Skeletal muscle tissue (tissue), 4 donors: ENCODE results near the gene RNASE7. TPM values are rescaled to one million over a fixed set of nuclear protein-coding genes. Genes with fewer than 3 reads are reported as not detected.
A peak's percentile ranks its signal among the peaks of the same experiment; 100 is the strongest.

Experiments
- H3K27ac ChIP-seq: one replicate; pipeline ENCODE4 v1.7.0; 2013; ENCODE audit warnings: mild to moderate bottlenecking, low read depth, low read length, inconsistent platforms
- H3K27me3 ChIP-seq, 3 donors: one replicate each; pipeline ENCODE4 v1.7.0; 2013; ENCODE audit warnings: low read length in 3 of 3; ENCODE audit not compliant: control insufficient read depth in 3 of 3, insufficient read depth in 3 of 3
- H3K36me3 ChIP-seq, 3 donors: one replicate each; pipeline ENCODE4 v1.7.0; 2013; ENCODE audit warnings: low read length in 3 of 3; ENCODE audit not compliant: control insufficient read depth in 3 of 3, insufficient read depth in 3 of 3
- H3K4me1 ChIP-seq, 3 donors: one replicate each; pipeline ENCODE4 v1.7.0; 2013; ENCODE audit warnings: low read length in 3 of 3, mild to moderate bottlenecking in 3 of 3; ENCODE audit not compliant: control insufficient read depth in 3 of 3, insufficient read depth in 3 of 3
- H3K4me3 ChIP-seq, 3 donors: one replicate each; pipeline ENCODE4 v1.7.0; 2013; ENCODE audit warnings: low read length in 3 of 3
- H3K9ac ChIP-seq, 3 donors: one replicate each; pipeline ENCODE4 v1.7.0; 2013; ENCODE audit warnings: low read length in 3 of 3, mild to moderate bottlenecking in 3 of 3, moderate library complexity in 2 of 3, low read depth in 1 of 3
- H3K9me3 ChIP-seq, 3 donors: one replicate each; pipeline ENCODE4 v1.7.0; 2013; ENCODE audit warnings: low read length in 3 of 3; ENCODE audit not compliant: control insufficient read depth in 3 of 3
- total RNA-seq: library from RNA; depleted of rRNA; stranded (reverse); fragments of >200 nt; gene quantifications from one replicate; pipeline ENCODE4 v1.2.3, GENCODE V29; 2014
- donor health status: Osteomylitis.

RNASE7 gene
- total RNA-seq, 1 donor from 2014 or later, result not detected

DNA sequence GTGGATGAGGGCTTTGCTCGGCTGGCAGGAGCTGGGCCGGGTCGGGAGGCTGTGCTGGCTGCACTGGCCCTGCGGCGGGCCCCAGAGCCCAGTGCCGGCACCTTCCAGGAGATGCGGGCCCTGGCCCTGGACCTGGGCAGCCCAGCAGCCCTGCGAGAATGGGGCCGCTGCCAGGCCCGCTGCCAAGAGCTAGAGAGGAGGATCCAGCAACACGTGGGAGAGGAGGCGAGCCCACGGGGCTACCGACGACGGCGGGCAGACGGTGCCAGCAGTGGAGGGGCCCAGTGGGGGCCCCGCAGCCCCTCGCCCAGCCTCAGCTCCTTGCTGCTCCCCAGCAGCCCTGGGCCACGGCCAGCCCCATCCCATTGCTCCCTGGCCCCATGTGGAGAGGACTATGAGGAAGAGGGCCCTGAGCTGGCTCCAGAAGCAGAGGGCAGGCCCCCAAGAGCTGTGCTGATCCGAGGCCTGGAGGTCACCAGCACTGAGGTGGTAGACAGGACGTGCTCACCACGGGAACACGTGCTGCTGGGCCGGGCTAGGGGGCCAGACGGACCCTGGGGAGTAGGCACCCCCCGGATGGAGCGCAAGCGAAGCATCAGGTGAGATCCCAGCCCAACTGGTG lies 39.5 kb downstream of the RNASE7 start:
- Histone ChIP-seq H3K36me3 (peaks cover 75 to 90% (median 86%) of the 10 kb centered on the region in 3 donors), H3K4me3 (no peak overlapping the region), H3K27ac (no peak overlapping the region), H3K9me3 (no peaks in the 10 kb centered on the region), H3K4me1 (no peaks in the 10 kb centered on the region), H3K27me3 (no peaks in the 10 kb centered on the region), H3K9ac (no peak overlapping the region)

GRCh38 chr14:21083565-21084325 lies 41.6 kb downstream of the RNASE7 start:
- Histone ChIP-seq H3K9ac (no peak overlapping the region), H3K27ac (no peak overlapping the region), H3K36me3 (peaks cover 70 to 84% (median 74%) of the 10 kb centered on the region in 3 donors), H3K4me3 (no peak overlapping the region), H3K9me3 (no peaks in the 10 kb centered on the region), H3K27me3 (no peaks in the 10 kb centered on the region), H3K4me1 (no peaks in the 10 kb centered on the region)

DNA sequence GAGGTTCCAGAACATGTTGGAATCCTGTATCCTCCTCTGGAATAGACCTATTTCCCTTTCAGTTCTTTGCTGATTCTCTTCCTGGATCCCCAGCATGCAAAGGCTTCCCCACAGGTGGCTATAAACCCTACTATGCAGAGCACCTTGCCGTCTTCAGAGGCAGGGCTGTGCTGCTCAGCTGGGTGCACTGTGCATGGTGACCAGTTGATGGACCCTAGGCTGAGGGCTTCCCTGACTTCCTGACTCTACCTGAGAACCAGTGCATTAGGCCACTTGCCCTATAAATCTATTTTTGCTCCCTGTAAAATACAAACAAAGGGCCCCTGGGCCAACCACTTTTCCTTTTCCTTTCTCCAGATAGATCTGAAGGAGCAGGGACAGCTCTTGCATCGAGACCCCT lies 42.2 kb downstream of the RNASE7 start:
- Histone ChIP-seq H3K4me3 (no peak overlapping the region), H3K36me3 (peaks cover 67 to 83% (median 74%) of the 10 kb centered on the region in 3 donors), H3K4me1 (no peaks in the 10 kb centered on the region), H3K9ac (no peak overlapping the region), H3K9me3 (no peaks in the 10 kb centered on the region), H3K27me3 (no peaks in the 10 kb centered on the region), H3K27ac (no peak overlapping the region)

DNA sequence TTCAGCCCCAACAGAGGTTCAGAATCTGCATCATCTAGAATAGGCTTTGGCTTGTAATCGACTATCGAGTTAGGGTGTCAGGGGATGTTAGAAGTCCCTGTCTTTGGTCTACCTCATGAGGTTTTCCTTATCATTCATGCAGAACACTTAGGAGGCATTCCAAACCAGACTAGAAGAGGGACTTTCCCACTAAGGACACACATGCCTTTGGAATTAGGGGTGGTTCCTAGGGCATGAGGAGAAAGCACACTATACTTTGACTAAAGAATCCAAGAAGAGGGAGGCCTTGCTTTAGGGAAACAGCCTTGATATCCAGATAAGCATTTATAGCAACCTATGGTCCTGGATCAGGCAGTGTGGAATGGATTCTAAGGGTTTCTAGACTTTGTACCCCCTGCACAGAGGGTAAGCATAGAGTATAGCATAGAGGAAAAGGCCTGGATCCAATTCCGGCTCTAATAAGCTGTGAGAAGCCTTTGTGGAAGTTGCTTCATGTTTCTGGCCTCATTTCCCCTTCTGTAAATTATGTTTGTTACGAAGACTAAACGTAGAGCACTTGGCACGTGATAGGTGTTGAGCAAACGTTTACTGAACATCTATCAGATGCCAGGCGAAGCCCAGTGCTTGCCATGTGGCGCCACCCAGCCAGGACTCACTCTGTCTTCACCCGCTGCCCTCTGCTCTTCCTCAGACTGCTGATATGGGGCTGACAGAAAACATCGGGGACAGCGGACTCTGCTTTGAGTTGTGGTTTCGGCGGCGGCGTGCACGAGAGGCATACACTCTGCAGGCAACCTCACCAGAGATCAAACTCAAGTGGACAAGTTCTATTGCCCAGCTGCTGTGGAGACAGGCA lies 43.1 kb downstream of the RNASE7 start:
- no peaks in the 10 kb centered on the region for H3K27me3 ChIP-seq
- H3K27ac ChIP-seq, result no peak overlapping the region
- peaks cover 61 to 80% (median 71%) of the 10 kb centered on the region in 3 donors for H3K36me3 ChIP-seq
- no peak overlapping the region for H3K4me3 ChIP-seq
- H3K9me3 ChIP-seq, result no peaks in the 10 kb centered on the region
- H3K9ac ChIP-seq, result peak overlapping the region in 1 of 3 donors; percentile 8
- H3K4me1 ChIP-seq, result no peaks in the 10 kb centered on the region

GRCh38 chr14:21086908-21087293 lies 44.7 kb downstream of the RNASE7 start:
- H3K9ac ChIP-seq, result no peak overlapping the region
- no peak overlapping the region for H3K27ac ChIP-seq
- no peaks in the 10 kb centered on the region for H3K4me1 ChIP-seq
- H3K36me3 ChIP-seq, result peaks cover 55 to 76% (median 62%) of the 10 kb centered on the region in 3 donors
- no peak overlapping the region for H3K4me3 ChIP-seq
- H3K27me3 ChIP-seq, result no peaks in the 10 kb centered on the region
- no peaks in the 10 kb centered on the region for H3K9me3 ChIP-seq

DNA sequence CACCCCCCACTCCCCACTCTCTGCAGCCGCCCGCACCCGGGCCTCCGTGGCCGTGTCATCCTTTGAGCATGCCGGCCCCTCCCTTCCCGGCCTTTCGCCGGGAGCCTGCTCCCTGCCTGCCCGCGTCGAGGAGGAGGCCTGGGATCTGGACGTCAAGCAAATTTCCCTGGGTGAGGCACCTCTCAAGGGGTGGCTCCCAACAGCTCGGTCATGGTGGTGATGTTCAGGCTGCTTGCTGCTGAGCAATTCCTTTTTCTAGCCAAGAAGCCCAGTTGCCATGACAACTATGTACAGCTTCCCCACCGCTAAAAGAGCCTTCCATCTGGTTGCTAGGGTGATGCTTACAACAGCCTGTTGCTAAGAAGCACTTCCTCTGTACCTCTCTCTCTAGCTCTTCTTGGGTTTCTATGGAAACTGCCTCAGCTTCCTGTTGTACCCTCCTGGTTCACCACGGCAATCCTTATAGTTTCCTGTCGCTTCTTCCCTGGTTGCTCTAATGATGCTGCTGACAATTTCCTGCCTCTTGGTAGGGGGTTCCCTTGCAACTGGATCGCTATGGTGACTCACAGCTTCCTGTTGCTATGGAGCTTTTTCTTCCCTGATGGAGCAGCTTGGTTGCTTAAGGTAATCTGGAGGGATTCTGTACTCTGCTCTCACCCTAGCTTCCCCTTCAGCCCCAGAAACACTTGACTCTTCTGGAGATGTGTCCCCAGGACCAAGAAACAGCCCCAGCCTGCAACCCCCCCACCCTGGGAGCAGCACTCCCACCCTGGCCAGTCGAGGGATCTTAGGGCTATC lies 45.3 kb downstream of the RNASE7 start:
- Histone ChIP-seq H3K27ac (no peak overlapping the region), H3K9ac (no peak overlapping the region), H3K4me1 (peaks cover 0 to 4% (median 0%) of the 10 kb centered on the region in 3 donors), H3K27me3 (no peaks in the 10 kb centered on the region), H3K9me3 (no peaks in the 10 kb centered on the region), H3K36me3 (peaks cover 52 to 70% (median 56%) of the 10 kb centered on the region in 3 donors), H3K4me3 (no peak overlapping the region)

GRCh38 chr14:21088687-21089086 lies 46.5 kb downstream of the RNASE7 start:
- Histone ChIP-seq H3K4me3 (no peak overlapping the region), H3K9me3 (no peaks in the 10 kb centered on the region), H3K36me3 (peaks cover 50 to 66% (median 50%) of the 10 kb centered on the region in 3 donors), H3K4me1 (peaks cover 0 to 6% (median 0%) of the 10 kb centered on the region in 3 donors), H3K27me3 (no peaks in the 10 kb centered on the region), H3K9ac (no peak overlapping the region), H3K27ac (no peak overlapping the region)

GRCh38 chr14:21089271-21089670 lies 47.1 kb downstream of the RNASE7 start:
- Histone ChIP-seq H3K9ac (no peak overlapping the region), H3K27ac (no peak overlapping the region), H3K9me3 (no peaks in the 10 kb centered on the region), H3K4me3 (no peak overlapping the region), H3K4me1 (peaks cover 0 to 9% (median 0%) of the 10 kb centered on the region in 3 donors), H3K36me3 (peaks cover 44 to 60% (median 46%) of the 10 kb centered on the region in 3 donors), H3K27me3 (no peaks in the 10 kb centered on the region)

GRCh38 chr14:21089877-21090193 lies 47.7 kb downstream of the RNASE7 start:
- Histone ChIP-seq H3K4me1 (peaks cover 0 to 10% (median 0%) of the 10 kb centered on the region in 3 donors), H3K27me3 (no peaks in the 10 kb centered on the region), H3K4me3 (no peak overlapping the region), H3K9me3 (no peaks in the 10 kb centered on the region), H3K9ac (no peak overlapping the region), H3K27ac (no peak overlapping the region), H3K36me3 (peaks cover 39 to 54% (median 40%) of the 10 kb centered on the region in 3 donors)
